ENCODE data around the gene OR4B1. TPM values are rescaled to one million over a fixed set of nuclear protein-coding genes. Genes with fewer than 3 reads are reported as not detected.
"Not testable (repeated sequence)": the region's sequence is repeated elsewhere in the genome, so short reads cannot be mapped to it uniquely, and the experiment has no call there.

The OR4B1 gene
- total and polyA plus RNA-seq, 7 donors = not detected

- H3K27me3 ChIP-seq (ENCODE audit: insufficient read depth in 3 of 3, low read length in 2 of 3) = no peaks in the 10 kb centered on the region
- 19 to 23% (median 20%) methylated on average over 7 of the region's 7 CpGs for WGBS, 3 donors
- H3K9me3 ChIP-seq = no peaks in the 10 kb centered on the region
- H3K4me1 ChIP-seq = no peaks in the 10 kb centered on the region
- TF ChIP-seq CTCF (IDR thresholded peaks at IDR 0.05) = no peak
- intact Hi-C loops (cut with DNase I) = no loop called here
- ATAC-seq (no peak), DNase-seq (no peak)
- no peak overlapping the region for H3K4me3 ChIP-seq
- no peak overlapping the region for H3K27ac ChIP-seq
- H3K36me3 ChIP-seq (ENCODE audit: insufficient read depth in 1 of 2, low read depth in 1 of 2) = no peaks in the 10 kb centered on the region
Measured at GRCh38 chr11:48210052-48210451, 6.6 kb upstream of the OR4B1 start.

GRCh38 chr11:48228761-48229160, 12.2 kb downstream of the OR4B1 start:
- DNase-seq (no peak), ATAC-seq (no peak)
- no peak for TF ChIP-seq CTCF (IDR thresholded peaks at IDR 0.05)
- intact Hi-C loops (cut with DNase I) = no loop called here
- H3K4me1 ChIP-seq = no peaks in the 10 kb centered on the region
- no peak overlapping the region for H3K4me3 ChIP-seq
- WGBS, 3 donors = 82 to 86% (median 85%) methylated on average over 12 to 18 of the region's 18 CpGs
- no peak overlapping the region for H3K27ac ChIP-seq
- no peaks in the 10 kb centered on the region for H3K27me3 ChIP-seq (ENCODE audit: insufficient read depth in 3 of 3, low read length in 2 of 3)
- no peaks in the 10 kb centered on the region for H3K36me3 ChIP-seq (ENCODE audit: insufficient read depth in 1 of 2, low read depth in 1 of 2)
- no peaks in the 10 kb centered on the region for H3K9me3 ChIP-seq

- H3K4me1 ChIP-seq; ATAC-seq; H3K27me3 ChIP-seq (ENCODE audit: insufficient read depth in 3 of 3, low read length in 2 of 3); H3K36me3 ChIP-seq (ENCODE audit: insufficient read depth in 1 of 2, low read depth in 1 of 2); intact Hi-C loops (cut with DNase I); H3K9me3 ChIP-seq; H3K27ac ChIP-seq; DNase-seq; H3K4me3 ChIP-seq: not testable (repeated sequence)
- WGBS, 3 donors = 82 to 89% (median 87%) methylated on average over 11 of the region's 11 CpGs
Measured at GRCh38 chr11:48230057-48230456, 13.4 kb downstream of the OR4B1 start.

- 22 to 48% (median 28%) methylated on average over 3 of the region's 3 CpGs for WGBS, 3 donors
- Histone ChIP-seq H3K4me1 (no peaks in the 10 kb centered on the region), H3K9me3 (no peaks in the 10 kb centered on the region), H3K4me3 (no peak overlapping the region), H3K27ac (no peak overlapping the region), H3K36me3 (ENCODE audit: insufficient read depth in 1 of 2, low read depth in 1 of 2) (no peaks in the 10 kb centered on the region), H3K27me3 (ENCODE audit: insufficient read depth in 3 of 3, low read length in 2 of 3) (peaks cover 0 to 7% (median 0%) of the 10 kb centered on the region in 3 donors)
- DNase-seq (no peak), ATAC-seq (no peak)
- intact Hi-C loops (cut with DNase I) = no loop called here
- no peak for TF ChIP-seq CTCF (IDR thresholded peaks at IDR 0.05)
Measured at GRCh38 chr11:48237727-48238126, 21.1 kb downstream of the OR4B1 start.

GRCh38 chr11:48242501-48242900, 25.9 kb downstream of the OR4B1 start:
- WGBS, 3 donors = 58 to 68% (median 62%) methylated on average over 3 of the region's 3 CpGs
- intact Hi-C loops (cut with DNase I) = no loop called here
- no peak for TF ChIP-seq CTCF (IDR thresholded peaks at IDR 0.05)

More at GRCh38 chr11:48242501-48242900, 25.9 kb downstream of the OR4B1 start:
- Histone ChIP-seq H3K9me3 (no peaks in the 10 kb centered on the region), H3K27me3 (ENCODE audit: insufficient read depth in 3 of 3, low read length in 2 of 3) (no peaks in the 10 kb centered on the region), H3K4me1 (no peaks in the 10 kb centered on the region), H3K36me3 (ENCODE audit: insufficient read depth in 1 of 2, low read depth in 1 of 2) (no peaks in the 10 kb centered on the region), H3K27ac (no peak overlapping the region), H3K4me3 (no peak overlapping the region)
- DNase-seq = no peak
- no peak for ATAC-seq

Data from psoas muscle (tissue), 8 donors.